WTC11 (cell line): ENCODE measurements around the gene SLC13A3.

Experiments
- FOXJ3 ChIP-seq: sonication (generic); formaldehyde crosslinking; IDR thresholded peaks from 2 replicates; pipeline ENCODE4 v1.9.0; 2021; ENCODE audit warnings: missing genetic modification reagents, mild to moderate bottlenecking, borderline replicate concordance
- FOXK1 ChIP-seq: sonication (generic); formaldehyde crosslinking; IDR thresholded peaks from 2 replicates; pipeline ENCODE4 v1.8.0; 2022; ENCODE audit warnings: mild to moderate bottlenecking, moderate library complexity, missing genetic modification reagents
- SMAD4 ChIP-seq: sonication (generic); formaldehyde crosslinking; IDR thresholded peaks from 2 replicates; pipeline ENCODE4 v1.8.0; 2022; ENCODE audit warnings: mild to moderate bottlenecking, missing genetic modification reagents
- TEAD1 ChIP-seq: sonication (generic); formaldehyde crosslinking; IDR thresholded peaks from 2 replicates; pipeline ENCODE4 v1.8.0; 2022; ENCODE audit warnings: mild to moderate bottlenecking, missing genetic modification reagents
- TEAD4 ChIP-seq: sonication (generic); formaldehyde crosslinking; IDR thresholded peaks from 2 replicates; pipeline ENCODE4 v1.8.0; 2022; ENCODE audit warnings: mild to moderate bottlenecking, missing genetic modification reagents
- ZNF138 ChIP-seq: sonication (generic); formaldehyde crosslinking; conservative IDR thresholded peaks from 2 replicates; pipeline ENCODE4 v1.8.1; 2022; ENCODE audit warnings: mild to moderate bottlenecking, moderate library complexity, missing genetic modification reagents
- ZNF423 ChIP-seq: fragments of 250-450 bp; sonication (Bioruptor Pico); IDR thresholded peaks from 2 replicates; pipeline ENCODE4 v2.1.2; 2022; ENCODE audit warnings: mild to moderate bottlenecking, moderate library complexity
- TF ChIP-seq, protein P1 (sequence below): fragments of 200-600 bp; IDR thresholded peaks from 2 replicates; pipeline ENCODE4 v1.8.0; 2022; ENCODE audit warnings: antibody characterized with exemption
- TF ChIP-seq, protein P2 (sequence below): sonication (generic); formaldehyde crosslinking; IDR thresholded peaks from 2 replicates; pipeline ENCODE4 v1.8.1; 2022; ENCODE audit warnings: missing genetic modification reagents, borderline replicate concordance
- TF ChIP-seq, protein P3 (sequence below): sonication (generic); formaldehyde crosslinking; IDR thresholded peaks from 2 replicates; pipeline ENCODE4 v1.8.0; 2023; ENCODE audit warnings: missing genetic modification reagents, mild to moderate bottlenecking, borderline replicate concordance

DNA sequence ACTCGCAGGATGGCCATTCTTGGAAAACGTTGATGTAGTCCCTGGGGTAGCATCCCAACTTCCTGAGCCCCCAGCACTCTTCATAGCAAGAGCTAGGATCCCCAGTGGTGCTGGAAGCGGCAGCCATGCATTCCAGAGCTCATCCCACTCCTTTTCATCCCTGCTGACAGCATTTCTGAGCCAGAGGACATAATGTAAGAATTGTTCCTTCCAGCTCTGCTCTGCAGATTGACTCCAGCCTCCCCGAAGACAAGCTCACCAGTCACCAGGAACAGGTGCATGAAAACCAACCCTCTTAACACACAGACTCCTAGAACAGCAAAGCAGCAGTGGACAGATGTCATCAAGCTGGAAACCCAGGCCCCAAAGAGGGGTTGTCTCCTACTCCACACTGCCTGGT is 3.8 kb downstream of the SLC13A3 start:
- TF ChIP-seq TEAD4 (no peak), SMAD4 (CRISPR knock-in tag) (no peak), FOXJ3 (CRISPR knock-in tag) (no peak), FOXK1 (CRISPR knock-in tag) (no peak), ZNF138 (CRISPR knock-in tag) (no peak), ZNF423 (CRISPR knock-in tag) (no peak), TEAD1 (CRISPR knock-in tag) (no peak)
- TF ChIP-seq, protein P1, sequence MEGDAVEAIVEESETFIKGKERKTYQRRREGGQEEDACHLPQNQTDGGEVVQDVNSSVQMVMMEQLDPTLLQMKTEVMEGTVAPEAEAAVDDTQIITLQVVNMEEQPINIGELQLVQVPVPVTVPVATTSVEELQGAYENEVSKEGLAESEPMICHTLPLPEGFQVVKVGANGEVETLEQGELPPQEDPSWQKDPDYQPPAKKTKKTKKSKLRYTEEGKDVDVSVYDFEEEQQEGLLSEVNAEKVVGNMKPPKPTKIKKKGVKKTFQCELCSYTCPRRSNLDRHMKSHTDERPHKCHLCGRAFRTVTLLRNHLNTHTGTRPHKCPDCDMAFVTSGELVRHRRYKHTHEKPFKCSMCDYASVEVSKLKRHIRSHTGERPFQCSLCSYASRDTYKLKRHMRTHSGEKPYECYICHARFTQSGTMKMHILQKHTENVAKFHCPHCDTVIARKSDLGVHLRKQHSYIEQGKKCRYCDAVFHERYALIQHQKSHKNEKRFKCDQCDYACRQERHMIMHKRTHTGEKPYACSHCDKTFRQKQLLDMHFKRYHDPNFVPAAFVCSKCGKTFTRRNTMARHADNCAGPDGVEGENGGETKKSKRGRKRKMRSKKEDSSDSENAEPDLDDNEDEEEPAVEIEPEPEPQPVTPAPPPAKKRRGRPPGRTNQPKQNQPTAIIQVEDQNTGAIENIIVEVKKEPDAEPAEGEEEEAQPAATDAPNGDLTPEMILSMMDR = no peak
- TF ChIP-seq, protein P2, sequence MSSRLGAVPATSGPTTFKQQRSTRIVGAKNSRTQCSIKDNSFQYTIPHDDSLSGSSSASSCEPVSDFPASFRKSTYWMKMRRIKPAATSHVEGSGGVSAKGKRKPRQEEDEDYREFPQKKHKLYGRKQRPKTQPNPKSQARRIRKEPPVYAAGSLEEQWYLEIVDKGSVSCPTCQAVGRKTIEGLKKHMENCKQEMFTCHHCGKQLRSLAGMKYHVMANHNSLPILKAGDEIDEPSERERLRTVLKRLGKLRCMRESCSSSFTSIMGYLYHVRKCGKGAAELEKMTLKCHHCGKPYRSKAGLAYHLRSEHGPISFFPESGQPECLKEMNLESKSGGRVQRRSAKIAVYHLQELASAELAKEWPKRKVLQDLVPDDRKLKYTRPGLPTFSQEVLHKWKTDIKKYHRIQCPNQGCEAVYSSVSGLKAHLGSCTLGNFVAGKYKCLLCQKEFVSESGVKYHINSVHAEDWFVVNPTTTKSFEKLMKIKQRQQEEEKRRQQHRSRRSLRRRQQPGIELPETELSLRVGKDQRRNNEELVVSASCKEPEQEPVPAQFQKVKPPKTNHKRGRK (CRISPR knock-in tag) = no peak
- TF ChIP-seq, protein P3, sequence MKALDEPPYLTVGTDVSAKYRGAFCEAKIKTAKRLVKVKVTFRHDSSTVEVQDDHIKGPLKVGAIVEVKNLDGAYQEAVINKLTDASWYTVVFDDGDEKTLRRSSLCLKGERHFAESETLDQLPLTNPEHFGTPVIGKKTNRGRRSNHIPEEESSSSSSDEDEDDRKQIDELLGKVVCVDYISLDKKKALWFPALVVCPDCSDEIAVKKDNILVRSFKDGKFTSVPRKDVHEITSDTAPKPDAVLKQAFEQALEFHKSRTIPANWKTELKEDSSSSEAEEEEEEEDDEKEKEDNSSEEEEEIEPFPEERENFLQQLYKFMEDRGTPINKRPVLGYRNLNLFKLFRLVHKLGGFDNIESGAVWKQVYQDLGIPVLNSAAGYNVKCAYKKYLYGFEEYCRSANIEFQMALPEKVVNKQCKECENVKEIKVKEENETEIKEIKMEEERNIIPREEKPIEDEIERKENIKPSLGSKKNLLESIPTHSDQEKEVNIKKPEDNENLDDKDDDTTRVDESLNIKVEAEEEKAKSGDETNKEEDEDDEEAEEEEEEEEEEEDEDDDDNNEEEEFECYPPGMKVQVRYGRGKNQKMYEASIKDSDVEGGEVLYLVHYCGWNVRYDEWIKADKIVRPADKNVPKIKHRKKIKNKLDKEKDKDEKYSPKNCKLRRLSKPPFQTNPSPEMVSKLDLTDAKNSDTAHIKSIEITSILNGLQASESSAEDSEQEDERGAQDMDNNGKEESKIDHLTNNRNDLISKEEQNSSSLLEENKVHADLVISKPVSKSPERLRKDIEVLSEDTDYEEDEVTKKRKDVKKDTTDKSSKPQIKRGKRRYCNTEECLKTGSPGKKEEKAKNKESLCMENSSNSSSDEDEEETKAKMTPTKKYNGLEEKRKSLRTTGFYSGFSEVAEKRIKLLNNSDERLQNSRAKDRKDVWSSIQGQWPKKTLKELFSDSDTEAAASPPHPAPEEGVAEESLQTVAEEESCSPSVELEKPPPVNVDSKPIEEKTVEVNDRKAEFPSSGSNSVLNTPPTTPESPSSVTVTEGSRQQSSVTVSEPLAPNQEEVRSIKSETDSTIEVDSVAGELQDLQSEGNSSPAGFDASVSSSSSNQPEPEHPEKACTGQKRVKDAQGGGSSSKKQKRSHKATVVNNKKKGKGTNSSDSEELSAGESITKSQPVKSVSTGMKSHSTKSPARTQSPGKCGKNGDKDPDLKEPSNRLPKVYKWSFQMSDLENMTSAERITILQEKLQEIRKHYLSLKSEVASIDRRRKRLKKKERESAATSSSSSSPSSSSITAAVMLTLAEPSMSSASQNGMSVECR (CRISPR knock-in tag) = no peak
